Natural killer cell treated with Interleukin-12 subunit alpha and Interleukin-12 subunit beta and Interleukin-15 and Interleukin-18, amount 100 ng/mL, for 72 hours (primary cell): Measurements from ENCODE around the gene MOSPD3. TPM values are rescaled to one million over a fixed set of nuclear protein-coding genes. Genes with fewer than 3 reads are reported as not detected.

Experiments used
- ATAC-seq, 2 donors: fragments of 150-1000 bp; cut with Tn5 transposase in 1 of 2; sonication (Bioruptor Pico), chemical (Tn5 transposase) in 1 of 2; 2 replicates each; pipeline ENCODE4 v1.10.0; 2021
- DNase-seq: peaks from one replicate; pipeline ENCODE4 v3.0.0; 2022; ENCODE audit warnings: low spot score
- H3K27ac Mint-ChIP-seq, 2 donors: 1 replicate in 1 of 2; 2 replicates in 1 of 2; pipeline ENCODE4 v1.8.0; 2022; ENCODE audit warnings: mixed read lengths in 2 of 2, mild to moderate bottlenecking in 1 of 2, moderate library complexity in 1 of 2
- H3K27me3 Mint-ChIP-seq, 2 donors: 1 replicate in 1 of 2; 2 replicates in 1 of 2; pipeline ENCODE4 v1.8.0; 2022; ENCODE audit warnings: mixed read lengths in 2 of 2
- H3K36me3 Mint-ChIP-seq: one replicate; pipeline ENCODE4 v1.8.0; 2022; ENCODE audit warnings: mixed read lengths
- H3K4me1 Mint-ChIP-seq, 2 donors: 1 replicate in 1 of 2; 2 replicates in 1 of 2; pipeline ENCODE4 v1.8.0; 2022; ENCODE audit warnings: low read depth in 2 of 2, mixed read lengths in 2 of 2, mild to moderate bottlenecking in 1 of 2
- H3K4me3 Mint-ChIP-seq: one replicate; pipeline ENCODE4 v1.8.0; 2022; ENCODE audit warnings: mixed read lengths
- H3K9me3 Mint-ChIP-seq: 2 replicates; pipeline ENCODE4 v1.8.0; 2022; ENCODE audit warnings: mixed read lengths
- total RNA-seq, 2 donors: library from RNA; stranded (reverse); gene quantifications; one replicate each; pipeline ENCODE4 v1.2.3, GENCODE V29; 2022

The MOSPD3 gene
- total RNA-seq, 2 donors from 2014 or later = 17.6 to 19.2 TPM

- Mint-ChIP-seq H3K36me3 (no peaks in the 10 kb centered on the region), H3K27ac (peak overlapping the region in 1 of 2 donors; percentile 96), H3K4me1 (peaks cover 25 to 29% of the 10 kb centered on the region in 2 donors), H3K27me3 (no peaks in the 10 kb centered on the region), H3K9me3 (no peaks in the 10 kb centered on the region), H3K4me3 (peak overlapping the region; percentile 57)
- no peak for DNase-seq
- ATAC-seq = no peak
Measured at GRCh38 chr7:100582041-100582579, 30.2 kb upstream of the MOSPD3 start.

GRCh38 chr7:100582650-100583049, 29.7 kb upstream of the MOSPD3 start:
- Mint-ChIP-seq H3K27me3 (no peaks in the 10 kb centered on the region), H3K27ac (peak overlapping the region in 1 of 2 donors; percentile 96), H3K36me3 (no peaks in the 10 kb centered on the region), H3K9me3 (no peaks in the 10 kb centered on the region), H3K4me3 (peak overlapping the region; percentile 98), H3K4me1 (peaks cover 25 to 29% of the 10 kb centered on the region in 2 donors)
- ATAC-seq (no peak), DNase-seq (no peak)

GRCh38 chr7:100583132-100584053, 28.9 kb upstream of the MOSPD3 start:
- no peaks in the 10 kb centered on the region for H3K36me3 Mint-ChIP-seq
- peak overlapping the region; percentile 98 for H3K4me3 Mint-ChIP-seq
- H3K4me1 Mint-ChIP-seq = peaks cover 25 to 29% of the 10 kb centered on the region in 2 donors
- peak; percentile 82 for DNase-seq
- no peaks in the 10 kb centered on the region for H3K9me3 Mint-ChIP-seq
- no peaks in the 10 kb centered on the region for H3K27me3 Mint-ChIP-seq
- peak in 1 of 2 donors; percentile 3 for ATAC-seq
- H3K27ac Mint-ChIP-seq = peak overlapping the region; percentile 96 to 97

DNA sequence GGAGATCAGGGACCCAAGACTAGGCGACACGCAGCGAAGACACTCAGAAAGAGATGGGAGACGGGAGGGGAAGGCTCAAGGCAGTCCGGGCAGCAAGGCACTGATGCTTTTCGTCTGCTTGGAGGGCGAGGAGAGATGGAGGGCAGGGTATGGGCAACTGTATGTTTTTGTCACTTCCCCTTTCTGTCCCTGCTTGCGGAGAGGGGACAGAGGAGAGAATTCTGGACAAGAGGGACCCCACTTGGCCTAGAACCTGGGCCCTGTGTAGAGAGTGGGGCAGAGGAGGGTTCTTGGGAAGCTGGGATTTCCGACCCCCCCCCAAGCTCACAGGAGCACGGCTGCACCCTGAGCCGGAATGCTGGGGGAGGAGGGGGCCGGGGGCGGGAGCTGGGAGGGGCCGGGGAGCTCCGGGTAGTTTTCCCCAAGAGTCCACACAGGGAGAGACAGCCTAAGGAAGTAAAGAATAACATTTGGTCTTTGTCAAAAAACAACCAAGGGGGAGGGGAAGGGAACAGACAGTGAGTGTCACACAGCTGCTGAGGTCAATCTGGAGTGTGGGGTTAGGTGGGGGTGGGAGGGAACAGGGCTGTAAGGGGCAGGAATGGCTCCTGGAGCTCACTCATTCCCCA, 28.2 kb upstream of the MOSPD3 start:
- Mint-ChIP-seq H3K27me3 (peaks cover 0 to 1% of the 10 kb centered on the region in 2 donors), H3K4me1 (peaks cover 25 to 29% of the 10 kb centered on the region in 2 donors), H3K36me3 (no peaks in the 10 kb centered on the region), H3K4me3 (peak overlapping the region; percentile 98), H3K9me3 (no peaks in the 10 kb centered on the region), H3K27ac (peak overlapping the region; percentile 96 to 97)
- ATAC-seq (no peak), DNase-seq (no peak)

GRCh38 chr7:100584683-100585510, 27.4 kb upstream of the MOSPD3 start:
- Mint-ChIP-seq H3K4me3 (peak overlapping the region; percentile 98), H3K36me3 (no peaks in the 10 kb centered on the region), H3K9me3 (no peaks in the 10 kb centered on the region), H3K4me1 (peaks cover 25 to 29% of the 10 kb centered on the region in 2 donors), H3K27ac (peak overlapping the region; percentile 96 to 97), H3K27me3 (peaks cover 0 to 2% of the 10 kb centered on the region in 2 donors)
- ATAC-seq = no peak
- DNase-seq = no peak

DNA sequence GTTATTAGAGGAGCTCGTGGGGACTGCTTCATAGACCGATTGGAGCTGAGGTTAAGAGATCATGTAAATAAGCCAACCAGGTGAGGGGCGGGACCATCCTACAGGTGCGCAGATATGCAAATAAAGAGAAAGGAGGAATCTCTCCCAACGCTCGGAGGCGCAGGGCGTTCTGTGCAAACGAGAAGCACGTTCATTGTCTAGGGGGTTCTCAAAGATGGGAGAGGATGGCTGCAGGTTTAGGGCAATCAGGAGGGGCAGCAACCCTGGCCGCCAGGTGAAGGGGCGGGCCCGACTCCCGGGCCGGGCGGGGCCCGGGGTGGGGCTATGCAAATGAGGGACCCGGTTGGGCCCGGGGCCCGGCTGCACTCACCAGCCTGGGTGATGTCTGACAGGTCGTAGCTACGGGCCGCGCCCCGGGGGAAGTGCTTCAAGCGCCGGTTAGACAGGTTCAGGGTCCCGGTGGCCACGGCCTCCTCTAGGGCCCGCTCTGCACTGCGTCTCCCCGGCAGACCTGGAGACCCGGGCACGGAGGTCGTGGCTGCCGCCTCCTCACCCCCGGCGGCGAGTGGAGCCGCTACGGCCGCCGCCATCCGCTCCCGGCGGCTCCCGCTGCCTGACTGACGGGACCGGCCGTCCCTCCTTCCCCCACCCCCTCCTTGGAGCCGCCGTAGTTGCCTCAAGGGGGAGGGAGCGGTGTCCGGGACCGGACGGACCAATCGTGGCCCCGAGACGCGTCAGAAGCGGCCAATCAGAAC, 26.7 kb upstream of the MOSPD3 start, which contains the start of gene LRCH4:
Gene LRCH4, minus strand, starts transcription at position 619 of the 755 bp plus-strand sequence. Its CDS starts 29 bp downstream, at position 590.
- DNase-seq = no peak
- Mint-ChIP-seq H3K27me3 (peaks cover 6 to 7% of the 10 kb centered on the region in 2 donors), H3K27ac (peak within 1 kb of the TSS; percentile 96 to 97), H3K9me3 (no peaks in the 10 kb centered on the region), H3K4me3 (peak within 1 kb of the TSS; percentile 98), H3K4me1 (peaks cover 25 to 29% of the 10 kb centered on the region in 2 donors), H3K36me3 (no peaks in the 10 kb centered on the region)
- peak; percentile 32 to 55 for ATAC-seq

- H3K27me3 Mint-ChIP-seq = peaks cover 6 to 8% of the 10 kb centered on the region in 2 donors
- H3K4me1 Mint-ChIP-seq = peaks cover 25 to 29% of the 10 kb centered on the region in 2 donors
- H3K27ac Mint-ChIP-seq = peak within 1 kb of the TSS; percentile 96 to 97
- H3K9me3 Mint-ChIP-seq = no peaks in the 10 kb centered on the region
- DNase-seq (peak; percentile 100), ATAC-seq (peak; percentile 94 to 95)
- H3K36me3 Mint-ChIP-seq = no peaks in the 10 kb centered on the region
- peak within 1 kb of the TSS; percentile 98 for H3K4me3 Mint-ChIP-seq
Measured at GRCh38 chr7:100586266-100587025, 25.9 kb upstream of the MOSPD3 start, which contains the start of gene FBXO24. FBXO24 (plus strand) TSS chr7:100586328; CDS start chr7:100586626, 298 bp downstream.

DNA sequence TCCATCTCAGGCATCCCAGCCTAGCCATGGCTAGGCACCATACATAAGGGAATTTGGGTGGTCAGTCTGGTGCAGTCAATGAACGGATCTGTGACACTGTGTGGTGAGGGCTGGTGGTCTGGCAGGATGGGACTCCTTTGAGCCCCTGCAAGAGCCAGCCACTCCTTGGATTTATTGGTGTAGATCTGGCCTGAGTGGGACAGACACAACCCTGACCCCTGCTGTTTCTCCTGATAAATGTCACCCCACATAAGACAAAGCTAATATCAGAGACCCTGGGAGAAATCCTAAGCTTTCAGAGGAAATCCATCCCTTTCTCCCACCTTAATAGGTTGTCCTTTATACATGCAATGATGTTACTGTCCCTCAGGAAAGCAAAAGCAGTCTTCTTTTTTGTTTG, 23.9 kb upstream of the MOSPD3 start:
- DNase-seq (no peak), ATAC-seq (no peak)
- no peaks in the 10 kb centered on the region for H3K36me3 Mint-ChIP-seq
- H3K4me3 Mint-ChIP-seq = peak overlapping the region; percentile 42
- H3K27ac Mint-ChIP-seq = no peak overlapping the region
- H3K27me3 Mint-ChIP-seq = peaks cover 6 to 8% of the 10 kb centered on the region in 2 donors
- H3K4me1 Mint-ChIP-seq = peaks cover 18 to 20% of the 10 kb centered on the region in 2 donors
- no peaks in the 10 kb centered on the region for H3K9me3 Mint-ChIP-seq

GRCh38 chr7:100589341-100589947, 22.9 kb upstream of the MOSPD3 start:
- ATAC-seq = no peak
- DNase-seq = no peak
- peaks cover 9 to 10% of the 10 kb centered on the region in 2 donors for H3K4me1 Mint-ChIP-seq
- peaks cover 6 to 8% of the 10 kb centered on the region in 2 donors for H3K27me3 Mint-ChIP-seq
- H3K4me3 Mint-ChIP-seq = no peak overlapping the region
- H3K27ac Mint-ChIP-seq = no peak overlapping the region
- H3K9me3 Mint-ChIP-seq = no peaks in the 10 kb centered on the region
- H3K36me3 Mint-ChIP-seq = no peaks in the 10 kb centered on the region

- DNase-seq (no peak), ATAC-seq (no peak)
- Mint-ChIP-seq H3K27me3 (peaks cover 6 to 8% of the 10 kb centered on the region in 2 donors), H3K27ac (no peak overlapping the region), H3K9me3 (no peaks in the 10 kb centered on the region), H3K4me1 (peaks cover 3% of the 10 kb centered on the region in 2 donors), H3K4me3 (no peak overlapping the region), H3K36me3 (no peaks in the 10 kb centered on the region)
Measured at GRCh38 chr7:100590077-100590737, 22.1 kb upstream of the MOSPD3 start.

- H3K27me3 Mint-ChIP-seq = peaks cover 6 to 8% of the 10 kb centered on the region in 2 donors
- DNase-seq (no peak), ATAC-seq (no peak)
- H3K4me3 Mint-ChIP-seq = no peak overlapping the region
- H3K27ac Mint-ChIP-seq = no peak overlapping the region
- no peaks in the 10 kb centered on the region for H3K36me3 Mint-ChIP-seq
- no peaks in the 10 kb centered on the region for H3K4me1 Mint-ChIP-seq
- H3K9me3 Mint-ChIP-seq = no peaks in the 10 kb centered on the region
Measured at GRCh38 chr7:100591596-100591995, 20.7 kb upstream of the MOSPD3 start.
